Transverse colon (tissue), 4 donors: ENCODE results near the gene MTF2. TPM values are rescaled to one million over a fixed set of nuclear protein-coding genes. Genes with fewer than 3 reads are reported as not detected.

Source experiments
- DNase-seq: peaks from one replicate; pipeline ENCODE4 v3.0.0-alpha.2; 2019
- H3K27ac ChIP-seq, 4 donors: fragments of 200-600 bp; sonication (generic); 2 replicates each; pipeline ENCODE4 v1.5.1; 2016 to 2018; ENCODE audit warnings: inconsistent platforms in 4 of 4
- H3K27me3 ChIP-seq: fragments of 200-600 bp; sonication (generic); 2 replicates; pipeline ENCODE4 v1.5.1; 2017; ENCODE audit warnings: inconsistent platforms
- H3K36me3 ChIP-seq, 4 donors: fragments of 200-600 bp; sonication (generic); 2 replicates each; pipeline ENCODE4 v1.5.1; 2017 to 2019; ENCODE audit warnings: inconsistent platforms in 4 of 4
- H3K4me1 ChIP-seq, 4 donors: fragments of 200-600 bp; sonication (generic); 2 replicates each; pipeline ENCODE4 v1.5.1; 2017 to 2020; ENCODE audit warnings: inconsistent platforms in 4 of 4
- H3K4me3 ChIP-seq, 4 donors: fragments of 200-600 bp; sonication (generic); 1 replicate in 1 of 4; 2 replicates in 3 of 4; pipeline versions ENCODE4 v1.5.1 to v1.6.1; 2017 to 2019; ENCODE audit warnings: inconsistent platforms in 4 of 4
- H3K9me3 ChIP-seq, 2 donors: fragments of 200-600 bp; sonication (generic); 2 replicates each; pipeline ENCODE4 v1.5.1; 2017 to 2019; ENCODE audit warnings: inconsistent platforms in 2 of 2
- CTCF ChIP-seq, 5 experiments: fragments of 200-600 bp in 3 of 5; fragments of 450-650 bp in 2 of 5; sonication (generic) in 3 of 5; IDR thresholded peaks; 1 replicate in 2 of 5; 2 replicates in 3 of 5; pipeline ENCODE4 v1.5.1; 2016 to 2017; ENCODE audit warnings: antibody characterized with exemption in 5 of 5, inconsistent platforms in 3 of 5, mild to moderate bottlenecking in 2 of 5, moderate library complexity in 1 of 5
- EP300 ChIP-seq: sonication (generic); formaldehyde crosslinking; IDR thresholded peaks from one replicate; pipeline ENCODE4 v1.6.1; 2017; ENCODE audit warnings: antibody characterized with exemption, low read depth
- POLR2A ChIP-seq: fragments of 450-650 bp; IDR thresholded peaks from one replicate; pipeline ENCODE4 v1.6.1; 2016; ENCODE audit warnings: antibody characterized with exemption, mild to moderate bottlenecking, moderate library complexity
- POLR2AphosphoS5 ChIP-seq, 3 donors: sonication (generic); formaldehyde crosslinking; IDR thresholded peaks; one replicate each; pipeline ENCODE4 v1.6.1; 2016; ENCODE audit warnings: antibody characterized with exemption in 3 of 3
- WGBS, 2 donors: methylation state at CpG; one replicate each; pipeline ENCODE4 v1.1.5; 2018; ENCODE audit warnings: low coverage in 1 of 2; 5-methylcytosine and 5-hydroxymethylcytosine counted together
- in situ Hi-C, 4 donors: fragments of 200-750 bp; cut with MboI; loops; one replicate each; pipeline versions ENCODE4 v1.15.0 to v1.15.1; 2017; ENCODE audit warnings: low sequenced_read_pairs in 3 of 4, low pct_ligation_motif_present in 1 of 4, low pct_unique_long_range_greater_than_20kb in 1 of 4
- intact Hi-C: fragments of 100-400 bp; cut with DNase I; formaldehyde crosslinking; loops from one replicate; pipeline ENCODE4 v1.15.1; 2023; ENCODE audit warnings: low total_unique reads
- total RNA-seq, 4 donors: library from RNA; depleted of rRNA; stranded (reverse); fragments of >200 nt; gene quantifications; one replicate each; pipeline ENCODE4 v1.1.0, GENCODE V29; 2016

Gene MTF2
- total RNA-seq, 4 donors from 2014 or later = 9.0 to 33.3 (median 22.4) TPM

- intact Hi-C loops = no loop called here
- Histone ChIP-seq H3K36me3 (no peaks in the 10 kb centered on the region), H3K4me3 (no peak overlapping the region), H3K27ac (no peak overlapping the region), H3K27me3 (no peaks in the 10 kb centered on the region), H3K4me1 (peaks cover 7 to 44% (median 24%) of the 10 kb centered on the region in 4 donors), H3K9me3 (no peaks in the 10 kb centered on the region)
- 86 to 92% methylated on average over 3 of the region's 3 CpGs for WGBS, 2 donors
- in situ Hi-C loops = no loop called here
- no peak for TF ChIP-seq EP300
- TF ChIP-seq CTCF (IDR thresholded peaks at IDR 0.05) = no peak
- TF ChIP-seq POLR2AphosphoS5 (IDR thresholded peaks at IDR 0.05) = no peak
- no peak for TF ChIP-seq POLR2A
- DNase-seq = no peak
Observed at GRCh38 chr1:93082313-93082712, 3.2 kb downstream of the MTF2 start.

- Histone ChIP-seq H3K27ac (no peak overlapping the region), H3K27me3 (no peaks in the 10 kb centered on the region), H3K4me3 (no peak overlapping the region), H3K4me1 (peaks cover 7 to 33% (median 18%) of the 10 kb centered on the region in 4 donors), H3K9me3 (no peaks in the 10 kb centered on the region), H3K36me3 (no peaks in the 10 kb centered on the region)
- intact Hi-C loops (no loop called here), in situ Hi-C loops (no loop called here)
- TF ChIP-seq EP300 (no peak), CTCF (IDR thresholded peaks at IDR 0.05) (no peak), POLR2A (no peak), POLR2AphosphoS5 (IDR thresholded peaks at IDR 0.05) (no peak)
- DNase-seq = no peak
- WGBS, 2 donors = 95 to 100% methylated on average over 2 of the region's 2 CpGs
Observed at GRCh38 chr1:93083979-93084378, 4.9 kb downstream of the MTF2 start.

GRCh38 chr1:93087532-93087931 is 8.4 kb downstream of the MTF2 start:
- WGBS, 2 donors = 73 to 75% methylated on average over 2 of the region's 2 CpGs
- in situ Hi-C loops = no loop called here

GRCh38 chr1:93093332-93094006 is 14.4 kb downstream of the MTF2 start:
- in situ Hi-C loops = no loop called here
- Histone ChIP-seq H3K27me3 (no peaks in the 10 kb centered on the region), H3K36me3 (no peaks in the 10 kb centered on the region), H3K4me3 (no peak overlapping the region), H3K27ac (no peak overlapping the region), H3K4me1 (peaks cover 0 to 25% (median 0%) of the 10 kb centered on the region in 4 donors), H3K9me3 (no peaks in the 10 kb centered on the region)
- intact Hi-C loops = no loop called here
- no peak for DNase-seq
- TF ChIP-seq POLR2A = no peak
- TF ChIP-seq POLR2AphosphoS5 (IDR thresholded peaks at IDR 0.05) = no peak
- TF ChIP-seq EP300 = no peak
- no peak for TF ChIP-seq CTCF (IDR thresholded peaks at IDR 0.05)
- 76 to 85% methylated on average over 2 of the region's 2 CpGs for WGBS, 2 donors

More at GRCh38 chr1:93087532-93087931, 8.4 kb downstream of the MTF2 start:
- TF ChIP-seq POLR2A (no peak), EP300 (no peak), POLR2AphosphoS5 (IDR thresholded peaks at IDR 0.05) (no peak), CTCF (IDR thresholded peaks at IDR 0.05) (no peak)
- H3K4me1 ChIP-seq = peaks cover 0 to 5% (median 1%) of the 10 kb centered on the region in 4 donors
- intact Hi-C loops = no loop called here
- H3K27me3 ChIP-seq = no peaks in the 10 kb centered on the region
- no peaks in the 10 kb centered on the region for H3K36me3 ChIP-seq
- no peak overlapping the region for H3K4me3 ChIP-seq
- H3K9me3 ChIP-seq = no peaks in the 10 kb centered on the region
- no peak overlapping the region for H3K27ac ChIP-seq
- no peak for DNase-seq
